ENCODE measurements around the gene NEURL1. TPM values are rescaled to one million over a fixed set of nuclear protein-coding genes. Genes with fewer than 3 reads are reported as not detected.

Gene NEURL1
- total RNA-seq, 1 experiment from 2014 or later: 0.10 TPM

- H3K9me3 ChIP-seq (ENCODE audit: control insufficient read depth, insufficient read depth, low read depth, low read length): no peaks in the 10 kb centered on the region
- POLR2A ChIA-PET: interaction anchor here (0.6 to 0.7 kb wide), 2 partner anchors 167 to 210 kb away, joined by 3 to 4 read pairs; no protein-coding TSS in a partner anchor
- no peak overlapping the region for H3K27ac ChIP-seq (ENCODE audit: low read length)
- no peaks in the 10 kb centered on the region for H3K27me3 ChIP-seq (ENCODE audit: control insufficient read depth, insufficient read depth, low read length)
- no peak overlapping the region for H3K4me3 ChIP-seq (ENCODE audit: low read depth in 2 of 2, low read length in 2 of 2)
- CTCF ChIA-PET: no interaction called here
- intact Hi-C loops (cut with micrococcal nuclease; ENCODE audit: unreplicated experiment): no loop called here
- no peaks in the 10 kb centered on the region for H3K4me1 ChIP-seq (ENCODE audit: control insufficient read depth, insufficient read depth, low read length)
- ATAC-seq (no peak), DNase-seq (ENCODE audit: low read depth, low spot score) (no peak)
- no peak for TF ChIP-seq TCF7L2 (IDR thresholded peaks at IDR 0.05; ENCODE audit: low read depth, low read length)
- no peak for TF ChIP-seq REST (IDR thresholded peaks at IDR 0.05; ENCODE audit: insufficient read depth in 1 of 2, low read depth in 2 of 2, low read length in 1 of 2)
- TF ChIP-seq SIN3A (IDR thresholded peaks at IDR 0.05; ENCODE audit: borderline replicate concordance, insufficient read depth, low read depth, low read length): no peak
- no peak for TF ChIP-seq POLR2AphosphoS5 (IDR thresholded peaks at IDR 0.05; ENCODE audit: low read depth, low read length)
- TF ChIP-seq CTCF (IDR thresholded peaks at IDR 0.05): no peak
- H3K36me3 ChIP-seq (ENCODE audit: control insufficient read depth, insufficient read depth, low read length): no peaks in the 10 kb centered on the region
- BruUV-seq (replicated peaks): no TSS peak
- in situ Hi-C loops (cut with HindIII; ENCODE audit: low pct_unique_long_range_greater_than_20kb, low sequenced_read_pairs): loop anchor here (10.0 kb wide), 1 partner anchor 81 kb away; the partner anchor contains the start of genes ATP5MK and PDCD11
Measured at GRCh38 chr10:103475437-103475836, 18.1 kb upstream of the NEURL1 start.

GRCh38 chr10:103476046-103476768 is 17.3 kb upstream of the NEURL1 start:
- ChIA-PET CTCF (interaction anchor here (0.6 kb wide), 1 partner anchor 11 kb away, joined by 3 read pairs; no protein-coding TSS in a partner anchor), POLR2A (interaction anchor here (0.6 kb wide), 1 partner anchor 416 kb away, joined by 3 read pairs; no protein-coding TSS in a partner anchor)
- DNase-seq (ENCODE audit: low read depth, low spot score): no peak
- no peaks in the 10 kb centered on the region for H3K36me3 ChIP-seq (ENCODE audit: control insufficient read depth, insufficient read depth, low read length)
- intact Hi-C loops (cut with micrococcal nuclease; ENCODE audit: unreplicated experiment) (no loop called here), in situ Hi-C loops (cut with HindIII; ENCODE audit: low pct_unique_long_range_greater_than_20kb, low sequenced_read_pairs) (loop anchor here (10.0 kb wide), 1 partner anchor 81 kb away; the partner anchor contains the start of genes ATP5MK and PDCD11)
- no peaks in the 10 kb centered on the region for H3K9me3 ChIP-seq (ENCODE audit: control insufficient read depth, insufficient read depth, low read depth, low read length)
- ATAC-seq: peak; percentile 46; the same call in 1 of the 2 replicates
- BruUV-seq (replicated peaks): no TSS peak
- H3K4me3 ChIP-seq (ENCODE audit: low read depth in 2 of 2, low read length in 2 of 2): no peak overlapping the region
- H3K4me1 ChIP-seq (ENCODE audit: control insufficient read depth, insufficient read depth, low read length): no peaks in the 10 kb centered on the region; the same call in 1 of the 2 replicates
- H3K27me3 ChIP-seq (ENCODE audit: control insufficient read depth, insufficient read depth, low read length): no peaks in the 10 kb centered on the region
- H3K27ac ChIP-seq (ENCODE audit: low read length): no peak overlapping the region
- no peak for TF ChIP-seq TCF7L2 (IDR thresholded peaks at IDR 0.05; ENCODE audit: low read depth, low read length)
- TF ChIP-seq SIN3A (IDR thresholded peaks at IDR 0.05; ENCODE audit: borderline replicate concordance, insufficient read depth, low read depth, low read length): no peak
- no peak for TF ChIP-seq CTCF (IDR thresholded peaks at IDR 0.05)
- no peak for TF ChIP-seq POLR2AphosphoS5 (IDR thresholded peaks at IDR 0.05; ENCODE audit: low read depth, low read length)
- TF ChIP-seq REST (IDR thresholded peaks at IDR 0.05; ENCODE audit: insufficient read depth in 1 of 2, low read depth in 2 of 2, low read length in 1 of 2): no peak
